ENCODE results near the gene ITPR2. TPM values are rescaled to one million over a fixed set of nuclear protein-coding genes. Genes with fewer than 3 reads are reported as not detected.
"Not testable (repeated sequence)": the region's sequence is repeated elsewhere in the genome, so short reads cannot be mapped to it uniquely, and the experiment has no call there.

ITPR2 gene
- total RNA-seq, 4 donors from 2014 or later = 32.6 to 49.8 (median 39.9) TPM

DNA sequence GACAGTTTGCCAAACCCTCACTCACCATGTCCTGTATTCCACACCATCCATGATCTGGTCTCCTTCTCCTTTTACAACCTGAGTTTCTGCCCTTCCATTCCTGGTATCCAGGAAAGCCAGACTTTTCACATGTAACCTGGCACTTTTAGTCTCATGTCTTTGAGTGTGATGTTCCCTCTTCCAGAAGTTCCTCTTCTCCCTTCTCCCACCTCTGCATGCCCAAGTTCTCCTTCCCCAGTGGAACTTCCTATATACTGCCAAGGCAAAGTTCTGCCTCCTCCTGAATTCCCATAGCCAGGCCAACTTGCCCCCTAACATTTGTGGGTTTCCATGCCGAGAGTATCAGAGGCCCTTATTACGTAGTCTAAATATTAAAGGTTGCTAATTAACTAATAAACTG is 3.2 kb upstream of the ITPR2 start:
- DNase-seq (ENCODE audit: low spot score in 2 of 2) = no peak
- TF ChIP-seq, protein P1, sequence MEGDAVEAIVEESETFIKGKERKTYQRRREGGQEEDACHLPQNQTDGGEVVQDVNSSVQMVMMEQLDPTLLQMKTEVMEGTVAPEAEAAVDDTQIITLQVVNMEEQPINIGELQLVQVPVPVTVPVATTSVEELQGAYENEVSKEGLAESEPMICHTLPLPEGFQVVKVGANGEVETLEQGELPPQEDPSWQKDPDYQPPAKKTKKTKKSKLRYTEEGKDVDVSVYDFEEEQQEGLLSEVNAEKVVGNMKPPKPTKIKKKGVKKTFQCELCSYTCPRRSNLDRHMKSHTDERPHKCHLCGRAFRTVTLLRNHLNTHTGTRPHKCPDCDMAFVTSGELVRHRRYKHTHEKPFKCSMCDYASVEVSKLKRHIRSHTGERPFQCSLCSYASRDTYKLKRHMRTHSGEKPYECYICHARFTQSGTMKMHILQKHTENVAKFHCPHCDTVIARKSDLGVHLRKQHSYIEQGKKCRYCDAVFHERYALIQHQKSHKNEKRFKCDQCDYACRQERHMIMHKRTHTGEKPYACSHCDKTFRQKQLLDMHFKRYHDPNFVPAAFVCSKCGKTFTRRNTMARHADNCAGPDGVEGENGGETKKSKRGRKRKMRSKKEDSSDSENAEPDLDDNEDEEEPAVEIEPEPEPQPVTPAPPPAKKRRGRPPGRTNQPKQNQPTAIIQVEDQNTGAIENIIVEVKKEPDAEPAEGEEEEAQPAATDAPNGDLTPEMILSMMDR (IDR thresholded peaks at IDR 0.05) = no peak
- H3K27ac ChIP-seq = no peak overlapping the region
- 95 to 100% methylated on average over 2 of the region's 2 CpGs for WGBS, 2 donors
- H3K4me3 ChIP-seq = no peak overlapping the region
- no peaks in the 10 kb centered on the region for H3K9me3 ChIP-seq
- no peaks in the 10 kb centered on the region for H3K36me3 ChIP-seq
- H3K4me1 ChIP-seq = peaks cover 0 to 9% (median 3%) of the 10 kb centered on the region in 4 donors
- no peaks in the 10 kb centered on the region for H3K27me3 ChIP-seq

DNA sequence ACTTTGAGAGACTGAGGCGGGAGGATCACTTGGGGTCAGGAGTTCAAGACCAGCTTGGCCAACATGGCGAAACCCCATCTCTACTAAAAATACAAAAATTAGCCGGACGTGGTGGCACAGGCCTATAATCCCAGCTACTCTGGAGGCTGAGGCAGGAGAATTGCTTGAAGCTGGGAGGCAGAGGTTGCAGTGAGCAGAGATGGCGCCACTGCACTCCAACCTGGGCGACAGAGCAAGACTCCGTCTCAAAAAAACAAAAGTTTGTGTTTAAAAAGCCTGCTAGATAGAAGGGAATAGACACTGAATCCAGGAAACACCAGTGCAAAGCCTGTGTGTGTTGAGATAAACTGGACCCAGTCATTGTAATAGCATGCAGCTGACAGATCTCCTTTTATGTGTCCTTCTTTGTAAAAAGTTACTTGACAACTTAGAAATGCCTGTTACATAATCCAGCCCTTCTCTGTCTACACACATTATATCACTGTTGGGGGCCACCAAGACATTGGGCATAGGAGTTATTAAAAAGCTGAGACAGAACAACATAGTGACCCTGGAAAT is 1.6 kb upstream of the ITPR2 start:
- H3K4me3 ChIP-seq; H3K27ac ChIP-seq; H3K27me3 ChIP-seq; H3K36me3 ChIP-seq; DNase-seq (ENCODE audit: low spot score in 2 of 2); H3K9me3 ChIP-seq: not testable (repeated sequence)
- 95 to 98% methylated on average over 7 of the region's 7 CpGs for WGBS, 2 donors
- H3K4me1 ChIP-seq = peaks cover 0 to 13% (median 4%) of the 10 kb centered on the region in 4 donors

DNA sequence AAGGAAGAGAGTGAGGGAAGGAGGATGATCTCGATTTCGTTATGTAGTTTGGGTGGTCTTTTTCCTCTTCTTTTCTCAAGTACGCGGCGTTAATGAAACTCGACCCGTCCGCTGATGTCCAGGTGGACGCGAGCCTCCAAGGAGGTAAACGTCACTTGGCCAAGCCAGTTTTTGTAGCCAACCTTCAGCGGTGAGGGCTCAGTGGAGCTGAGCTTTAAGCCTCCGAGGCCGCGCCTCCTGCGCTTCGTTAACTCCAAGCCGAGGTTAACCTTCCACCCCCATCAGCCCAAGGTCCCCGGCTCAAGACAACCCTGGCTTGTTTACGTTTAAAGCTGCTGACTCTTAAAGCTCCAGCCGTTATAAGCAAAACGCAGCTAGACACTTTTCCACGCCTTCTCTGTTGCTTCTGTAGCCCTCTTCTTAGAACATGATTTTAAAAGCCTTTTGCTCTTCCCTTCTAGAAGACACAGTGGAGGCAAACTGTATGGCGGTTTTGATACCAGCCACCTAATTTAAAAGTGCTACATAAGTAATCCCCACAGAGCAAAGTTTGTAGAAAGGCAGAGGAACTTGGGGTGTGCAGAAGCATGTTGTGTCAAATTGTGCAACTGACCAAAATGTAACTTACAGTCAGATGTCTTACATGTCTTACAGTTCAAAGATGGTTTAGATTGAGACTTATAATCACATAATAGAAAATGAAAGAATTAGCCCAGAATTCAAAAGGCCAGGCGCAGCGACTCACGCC is 923 bp upstream of the ITPR2 start:
- Histone ChIP-seq H3K4me3 (peak overlapping the region; percentile 58 to 99 (median 91)), H3K36me3 (no peaks in the 10 kb centered on the region), H3K27ac (peak overlapping the region in 3 of 4 donors; percentile 67 to 94 (median 82)), H3K4me1 (peaks cover 0 to 13% (median 4%) of the 10 kb centered on the region in 4 donors), H3K27me3 (no peaks in the 10 kb centered on the region), H3K9me3 (no peaks in the 10 kb centered on the region)
- 19 to 20% methylated on average over 27 of the region's 27 CpGs for WGBS, 2 donors
- TF ChIP-seq, protein P1 (IDR thresholded peaks at IDR 0.05) = no peak
- TF ChIP-seq POLR2A (IDR thresholded peaks at IDR 0.05) (no peak), EP300 (IDR thresholded peaks at IDR 0.05) (no peak)
- no peak for DNase-seq (ENCODE audit: low spot score in 2 of 2)

DNA sequence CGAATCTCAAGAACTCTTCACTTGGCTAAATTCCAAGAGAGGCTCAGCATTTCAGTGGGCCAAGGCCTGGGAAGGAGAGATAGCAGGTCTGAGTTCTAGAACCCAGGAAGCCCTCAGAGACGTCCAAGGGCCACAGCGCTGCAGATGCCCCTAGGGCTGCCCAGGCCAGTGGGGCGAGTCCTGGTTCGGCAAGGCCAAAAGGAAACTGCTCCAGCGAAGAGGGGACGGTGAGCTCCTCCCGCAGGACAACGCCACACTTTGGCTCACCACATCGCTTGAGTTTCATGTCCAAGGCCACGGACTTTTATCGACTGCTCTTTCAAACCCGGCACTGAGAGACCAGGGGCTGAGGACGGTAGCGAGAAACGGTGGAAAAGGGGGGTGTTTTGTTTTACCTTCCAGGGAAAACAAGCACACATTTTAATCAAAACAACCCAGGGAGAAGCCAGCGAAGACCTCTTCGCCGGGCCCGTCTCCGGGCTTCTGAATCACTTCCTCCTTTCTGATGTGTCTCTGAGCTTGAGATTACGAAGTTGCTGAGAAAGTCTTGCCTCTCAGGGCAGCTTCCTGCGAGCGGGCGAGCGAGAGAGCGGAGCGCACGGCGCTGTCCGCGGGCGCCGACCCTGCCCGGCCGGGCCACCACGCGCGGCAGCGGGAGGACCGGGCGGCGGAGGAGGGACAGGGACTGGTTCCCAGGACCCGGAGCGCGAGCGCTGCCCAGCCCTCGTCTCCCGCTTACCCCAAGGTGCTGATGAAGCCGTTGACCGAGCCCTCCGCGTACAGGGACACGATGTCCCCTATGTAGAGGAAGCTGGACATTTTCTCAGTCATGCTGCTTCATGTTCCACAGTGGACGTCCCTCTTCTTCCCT is 808 bp downstream of the ITPR2 start:
- peaks cover 0 to 13% (median 4%) of the 10 kb centered on the region in 4 donors for H3K4me1 ChIP-seq
- 1% methylated on average over 20 to 25 of the region's 55 CpGs for WGBS, 2 donors
- H3K4me3 ChIP-seq = peak overlapping the region; percentile 78 to 99 (median 91)
- H3K9me3 ChIP-seq = no peaks in the 10 kb centered on the region
- peak; percentile 22 to 40 for DNase-seq (ENCODE audit: low spot score in 2 of 2)
- H3K36me3 ChIP-seq = no peaks in the 10 kb centered on the region
- peak overlapping the region; percentile 74 to 94 (median 90) for H3K27ac ChIP-seq
- no peaks in the 10 kb centered on the region for H3K27me3 ChIP-seq
- TF ChIP-seq, protein P1 (IDR thresholded peaks at IDR 0.05) = no peak
- TF ChIP-seq POLR2A (IDR thresholded peaks at IDR 0.05) = no peak
- no peak for TF ChIP-seq EP300 (IDR thresholded peaks at IDR 0.05)

DNA sequence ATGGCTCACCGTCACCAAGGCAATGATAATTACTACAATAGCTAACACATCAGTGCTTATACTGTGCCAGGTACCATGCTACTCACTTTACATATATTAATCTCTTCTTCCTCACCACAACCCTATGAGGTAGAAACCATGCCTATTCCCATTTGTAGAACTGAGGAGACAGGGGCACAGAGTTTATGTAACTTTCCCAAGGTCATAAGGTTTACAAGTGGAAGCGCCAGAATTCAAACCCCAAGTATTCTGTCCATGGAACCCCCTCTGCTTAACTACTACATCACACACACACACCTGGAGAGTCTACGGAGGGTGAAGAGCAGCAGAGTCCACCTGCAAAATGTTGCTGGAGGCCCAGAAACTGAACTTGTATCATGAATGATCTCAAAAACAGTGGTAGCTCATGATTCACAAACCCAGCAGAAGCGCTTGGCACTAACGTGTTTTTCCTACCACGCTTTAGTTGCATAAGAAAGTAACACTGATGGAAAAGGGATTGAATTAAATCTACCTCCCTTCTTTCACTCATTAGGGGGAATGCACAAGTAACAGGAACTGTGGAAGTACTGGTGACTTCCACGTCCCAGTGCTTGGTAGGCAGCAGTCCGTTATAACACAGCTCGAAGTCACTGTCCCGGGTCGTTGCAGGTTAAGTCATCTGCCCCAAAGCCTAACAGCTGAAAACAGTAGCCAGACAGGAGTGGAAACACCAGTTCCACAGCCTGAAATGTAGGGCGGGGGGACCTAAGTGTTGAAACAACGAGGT is 2.0 kb downstream of the ITPR2 start:
- Histone ChIP-seq H3K4me3 (no peak overlapping the region), H3K27me3 (no peaks in the 10 kb centered on the region), H3K9me3 (no peaks in the 10 kb centered on the region), H3K36me3 (no peaks in the 10 kb centered on the region), H3K4me1 (peaks cover 0 to 13% (median 4%) of the 10 kb centered on the region in 4 donors), H3K27ac (no peak overlapping the region)
- TF ChIP-seq, protein P1 (IDR thresholded peaks at IDR 0.05) = no peak
- TF ChIP-seq EP300 (IDR thresholded peaks at IDR 0.05) (no peak), POLR2A (IDR thresholded peaks at IDR 0.05) (no peak)
- WGBS, 2 donors = 83 to 89% methylated on average over 13 of the region's 13 CpGs
- no peak for DNase-seq (ENCODE audit: low spot score in 2 of 2)

Data from tibial nerve (tissue), 4 donors.